ENCODE data around the gene CHST4.
"Not testable (repeated sequence)": the region's sequence is repeated elsewhere in the genome, so short reads cannot be mapped to it uniquely, and the experiment has no call there.

CHST4 gene

DNA sequence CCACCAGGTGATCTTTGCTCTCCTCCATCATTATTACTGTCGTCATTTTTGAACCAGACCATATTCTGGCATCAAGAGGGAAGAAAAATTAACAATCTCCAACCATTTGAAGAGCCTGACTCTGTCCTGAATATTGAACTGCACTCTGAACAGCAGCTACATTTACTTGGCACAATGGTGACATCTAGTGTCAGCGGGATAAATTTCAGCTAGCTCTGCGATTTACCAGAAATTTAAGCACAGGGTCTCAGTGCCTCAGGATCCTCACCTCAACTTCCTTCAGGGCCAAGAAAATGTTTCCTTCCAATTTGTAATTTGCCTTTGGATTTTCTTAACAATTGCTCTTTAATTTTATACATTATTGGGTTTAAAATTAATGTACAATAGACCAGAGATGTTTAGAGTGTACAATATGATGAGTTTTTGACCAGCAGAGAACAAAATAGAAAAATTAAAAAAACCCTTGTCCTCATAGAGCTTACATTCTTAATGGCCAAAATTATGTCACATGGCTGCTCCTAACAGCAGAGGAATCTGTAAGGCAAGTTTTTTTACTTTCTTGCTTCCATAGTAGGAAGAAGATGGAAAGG lies 26.4 kb upstream of the CHST4 start:
- DNase-seq (ENCODE audit: low read depth): peak; percentile 67
- no peak overlapping the region for H3K4me3 ChIP-seq (ENCODE audit: control insufficient read depth, low read depth, low read length)

GRCh38 chr16:71500964-71501363 lies 25.3 kb upstream of the CHST4 start:
- no peak overlapping the region for H3K4me3 ChIP-seq (ENCODE audit: control insufficient read depth, low read depth, low read length)
- TF ChIP-seq CTCF (conservative IDR thresholded peaks at IDR 0.05; ENCODE audit: control insufficient read depth, insufficient read depth, low read depth, low read length): no peak
- DNase-seq (ENCODE audit: low read depth): no peak

More for the DNA sequence above, 26.4 kb upstream of the CHST4 start:
- peak; percentile 67 for TF ChIP-seq CTCF (conservative IDR thresholded peaks at IDR 0.05; ENCODE audit: control insufficient read depth, insufficient read depth, low read depth, low read length)

GRCh38 chr16:71501547-71501946 lies 24.7 kb upstream of the CHST4 start:
- no peak overlapping the region for H3K4me3 ChIP-seq (ENCODE audit: control insufficient read depth, low read depth, low read length)
- no peak for TF ChIP-seq CTCF (conservative IDR thresholded peaks at IDR 0.05; ENCODE audit: control insufficient read depth, insufficient read depth, low read depth, low read length)
- DNase-seq (ENCODE audit: low read depth): no peak

- DNase-seq (ENCODE audit: low read depth): not testable (repeated sequence)
Observed at GRCh38 chr16:71504051-71504450, 22.2 kb upstream of the CHST4 start.

GRCh38 chr16:71504901-71505300 lies 21.3 kb upstream of the CHST4 start:
- H3K4me3 ChIP-seq (ENCODE audit: control insufficient read depth, low read depth, low read length): no peak overlapping the region
- no peak for TF ChIP-seq CTCF (conservative IDR thresholded peaks at IDR 0.05; ENCODE audit: control insufficient read depth, insufficient read depth, low read depth, low read length)
- no peak for DNase-seq (ENCODE audit: low read depth)

More at GRCh38 chr16:71504051-71504450, 22.2 kb upstream of the CHST4 start:
- not testable (repeated sequence) for H3K4me3 ChIP-seq (ENCODE audit: control insufficient read depth, low read depth, low read length)

DNA sequence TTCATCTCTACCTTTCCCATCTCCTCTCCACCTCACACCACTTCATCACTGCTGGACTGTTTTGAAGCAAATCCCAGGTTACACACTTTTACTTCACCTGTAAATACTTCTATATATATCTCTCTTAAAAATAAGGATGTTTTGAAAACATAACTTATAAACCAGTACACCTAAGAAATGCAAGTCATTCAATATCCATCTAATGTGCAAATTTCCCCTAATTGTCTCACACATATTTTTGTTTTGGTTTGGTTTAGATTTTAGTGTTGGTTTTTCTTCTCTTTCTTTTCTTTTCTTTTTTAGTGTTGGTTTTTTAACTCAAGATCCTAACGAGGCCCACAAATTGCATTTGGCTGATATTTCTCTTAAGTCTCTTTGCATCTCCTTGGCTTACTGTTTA lies 19.2 kb upstream of the CHST4 start:
- DNase-seq (ENCODE audit: low read depth): no peak
- TF ChIP-seq CTCF (conservative IDR thresholded peaks at IDR 0.05; ENCODE audit: control insufficient read depth, insufficient read depth, low read depth, low read length): no peak
- no peak overlapping the region for H3K4me3 ChIP-seq (ENCODE audit: control insufficient read depth, low read depth, low read length)

- H3K4me3 ChIP-seq (ENCODE audit: control insufficient read depth, low read depth, low read length): no peak overlapping the region
- no peak for DNase-seq (ENCODE audit: low read depth)
- TF ChIP-seq CTCF (conservative IDR thresholded peaks at IDR 0.05; ENCODE audit: control insufficient read depth, insufficient read depth, low read depth, low read length): no peak
Observed at GRCh38 chr16:71513302-71513701, 12.9 kb upstream of the CHST4 start.

Measured in fibroblast of mammary gland (primary cell).